ENCODE results near the gene REPIN1.

GRCh38 chr7:150336746-150337145 lies 31.9 kb upstream of the REPIN1 start:
- no peak for TF ChIP-seq CTCF (IDR thresholded peaks at IDR 0.05; ENCODE audit: low read depth, low read length)
- TF ChIP-seq EZH2phosphoT487 (IDR thresholded peaks at IDR 0.05; ENCODE audit: low read depth), result no peak

Measured in OCI-LY3 (cell line).